HG03175 (cell line): ENCODE data around the gene SIRT3.
"Not testable (repeated sequence)": the region's sequence is repeated elsewhere in the genome, so short reads cannot be mapped to it uniquely, and the experiment has no call there.

Experiments
- ATAC-seq: cut with Tn5 transposase; IDR thresholded peaks from one replicate; pipeline ENCODE4 v1.9.1; 2021; ENCODE audit warnings: mild to moderate bottlenecking, moderate library complexity; ENCODE audit not compliant: unreplicated experiment

SIRT3 gene

GRCh38 chr11:180242-180641 lies 55.9 kb downstream of the SIRT3 start:
- not testable (repeated sequence) for ATAC-seq
